Midbrain (tissue), 1 donor: ENCODE results near the gene KDSR.

Experiments
- DNase-seq: peaks from one replicate; lab custom pipeline; 2025; lab: John Stamatoyannopoulos, UW

The KDSR gene

DNA sequence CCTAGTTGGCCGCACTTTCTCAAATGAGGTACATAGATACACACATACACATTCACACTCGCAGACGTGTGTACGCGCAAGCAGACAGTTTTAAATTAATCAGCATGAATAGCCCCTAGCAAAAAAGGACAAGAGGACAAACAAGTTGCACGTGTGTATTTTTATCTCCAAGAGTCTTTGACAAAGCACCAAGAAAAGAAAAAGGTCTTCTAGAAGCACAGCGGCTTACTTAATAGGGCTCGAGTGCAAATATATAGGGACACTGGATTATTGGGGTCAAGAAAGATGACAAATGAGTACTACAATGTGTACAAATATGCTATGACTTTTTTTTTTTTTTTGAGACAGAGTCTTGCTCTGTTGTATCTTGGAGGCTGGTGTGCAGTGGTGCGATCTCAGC is 45.7 kb downstream of the KDSR start:
- no peak for DNase-seq

DNA sequence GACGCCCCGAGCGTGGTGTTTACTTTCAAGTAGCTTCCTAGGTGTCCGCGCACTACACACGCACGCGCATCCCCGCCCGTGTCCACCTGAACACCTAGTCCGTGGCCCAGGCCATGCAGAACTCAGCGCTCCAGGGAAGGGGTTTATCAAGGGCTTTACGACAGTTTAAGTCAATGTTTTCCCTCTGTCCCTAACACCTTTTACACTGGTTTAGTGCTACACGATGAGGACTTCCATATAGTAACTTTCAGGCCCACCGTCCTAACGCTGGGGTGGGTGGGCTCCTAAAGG is 46.1 kb downstream of the KDSR start:
- DNase-seq = no peak

DNA sequence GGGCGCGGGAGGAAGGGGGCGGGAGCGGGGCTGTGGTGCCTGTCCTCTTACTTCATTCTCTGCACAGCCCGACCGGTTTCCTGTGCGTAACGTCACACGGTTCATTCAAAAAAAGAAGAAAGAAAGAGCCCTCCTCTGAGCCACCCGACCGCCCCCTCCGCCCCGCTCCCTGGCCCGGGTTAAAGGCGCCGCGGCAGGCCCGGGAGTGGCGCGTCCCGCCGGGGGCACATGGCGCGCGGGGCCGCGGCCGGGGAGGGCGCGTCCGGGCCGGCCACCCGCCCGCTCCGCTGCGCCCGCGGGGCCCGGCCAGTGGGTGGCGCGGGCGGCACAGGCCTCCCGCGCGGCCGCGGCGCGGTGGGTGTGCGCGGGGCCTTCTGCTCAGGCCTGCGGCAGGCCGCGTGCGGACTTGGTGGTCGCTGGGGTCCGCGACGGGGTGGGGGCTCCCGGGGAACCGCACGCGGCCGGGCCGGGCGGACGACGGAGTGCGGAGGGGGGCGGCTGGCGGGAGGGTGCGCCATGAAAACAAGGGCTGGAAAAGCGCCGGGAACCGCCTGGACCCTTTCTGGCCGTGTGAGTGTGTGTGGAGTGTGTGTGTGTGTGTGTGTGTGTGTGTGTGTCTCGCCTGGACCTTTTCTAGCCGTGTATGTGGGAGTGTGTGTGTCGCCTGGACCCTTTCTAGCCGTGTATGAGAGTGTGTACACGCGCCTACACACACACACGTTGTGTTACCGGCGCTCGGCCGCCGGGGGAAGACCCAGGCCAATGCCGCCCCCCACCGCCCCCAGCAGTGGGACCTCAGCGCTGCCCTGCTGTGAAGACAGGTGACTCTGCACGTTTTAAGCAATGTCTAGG is 46.7 kb downstream of the KDSR start:
- DNase-seq = peak; percentile 82

DNA sequence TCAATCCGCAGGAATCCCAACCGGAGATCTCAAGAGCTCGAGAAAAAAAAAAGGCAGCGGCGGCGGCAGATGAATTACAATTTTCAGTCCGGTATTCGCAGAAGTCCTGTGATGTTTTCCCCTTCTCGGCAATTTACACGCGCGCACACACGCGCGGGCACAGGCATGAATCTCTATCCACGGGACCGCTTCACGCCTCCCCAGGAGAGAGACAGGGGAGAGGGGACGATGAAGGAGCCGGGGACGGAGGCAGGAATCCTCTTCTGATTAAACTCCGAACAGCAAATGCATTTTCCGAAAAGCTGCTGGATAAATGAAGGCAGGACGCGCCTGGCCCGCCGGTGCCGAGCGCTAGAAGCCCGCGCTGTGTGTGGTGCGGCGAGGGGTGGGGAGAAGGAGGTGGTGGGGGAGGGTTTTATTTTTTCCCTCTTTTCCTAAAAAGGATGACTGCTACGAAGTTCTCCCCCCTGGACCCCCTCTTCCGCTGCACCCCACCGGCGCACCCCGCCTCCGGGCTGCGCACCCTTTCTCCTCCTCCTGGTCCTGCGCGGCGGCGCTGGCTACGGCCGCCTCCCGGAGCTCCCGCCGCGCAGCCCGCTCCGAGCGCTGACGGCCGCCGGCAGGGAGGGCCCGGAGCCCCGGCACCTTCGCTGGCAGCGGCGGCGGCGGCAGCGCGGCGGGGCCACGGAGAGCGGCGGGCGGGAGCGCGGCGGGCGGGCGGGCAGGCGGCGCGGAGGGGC is 47.5 kb downstream of the KDSR start, which contains the start of gene BCL2:
Gene BCL2 (minus strand): TSS at position 387 of the 740 bp plus-strand sequence.
- DNase-seq = peak; percentile 80

DNA sequence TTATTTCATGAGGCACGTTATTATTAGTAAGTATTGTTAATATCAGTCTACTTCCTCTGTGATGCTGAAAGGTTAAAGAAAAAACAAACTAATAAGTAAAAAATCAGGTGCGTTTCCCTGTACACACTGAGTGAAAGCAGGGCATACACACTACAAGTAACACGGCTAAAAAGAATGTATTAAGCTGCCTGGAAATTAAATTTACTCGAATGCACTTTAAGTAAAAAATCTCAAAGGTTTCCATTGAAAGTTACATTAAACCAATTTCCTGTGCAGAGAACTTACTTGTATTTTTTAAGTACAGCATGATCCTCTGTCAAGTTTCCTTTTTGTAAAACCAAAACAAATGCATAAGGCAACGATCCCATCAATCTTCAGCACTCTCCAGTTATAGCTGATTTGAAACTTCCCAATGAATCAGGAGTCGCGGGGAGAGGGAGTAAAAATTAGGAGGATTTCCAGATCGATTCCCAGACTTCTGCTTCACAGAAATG is 48.1 kb downstream of the KDSR start:
- no peak for DNase-seq

DNA sequence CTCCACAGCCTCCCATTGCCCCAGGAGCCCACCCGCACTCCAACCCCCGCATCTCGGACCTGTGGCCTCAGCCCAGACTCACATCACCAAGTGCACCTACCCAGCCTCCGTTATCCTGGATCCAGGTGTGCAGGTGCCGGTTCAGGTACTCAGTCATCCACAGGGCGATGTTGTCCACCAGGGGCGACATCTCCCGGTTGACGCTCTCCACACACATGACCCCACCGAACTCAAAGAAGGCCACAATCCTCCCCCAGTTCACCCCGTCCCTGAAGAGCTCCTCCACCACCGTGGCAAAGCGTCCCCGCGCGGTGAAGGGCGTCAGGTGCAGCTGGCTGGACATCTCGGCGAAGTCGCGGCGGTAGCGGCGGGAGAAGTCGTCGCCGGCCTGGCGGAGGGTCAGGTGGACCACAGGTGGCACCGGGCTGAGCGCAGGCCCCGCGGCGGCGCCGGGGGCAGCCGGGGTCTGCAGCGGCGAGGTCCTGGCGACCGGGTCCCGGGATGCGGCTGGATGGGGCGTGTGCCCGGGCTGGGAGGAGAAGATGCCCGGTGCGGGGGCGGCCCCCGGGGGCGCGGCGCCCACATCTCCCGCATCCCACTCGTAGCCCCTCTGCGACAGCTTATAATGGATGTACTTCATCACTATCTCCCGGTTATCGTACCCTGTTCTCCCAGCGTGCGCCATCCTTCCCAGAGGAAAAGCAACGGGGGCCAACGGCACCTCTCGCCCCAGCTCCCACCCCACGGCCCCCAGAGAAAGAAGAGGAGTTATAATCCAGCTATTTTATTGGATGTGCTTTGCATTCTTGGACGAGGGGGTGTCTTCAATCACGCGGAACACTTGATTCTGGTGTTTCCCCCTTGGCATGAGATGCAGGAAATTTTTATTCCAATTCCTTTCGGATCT is 48.8 kb downstream of the KDSR start:
- DNase-seq = peak; percentile 72

DNA sequence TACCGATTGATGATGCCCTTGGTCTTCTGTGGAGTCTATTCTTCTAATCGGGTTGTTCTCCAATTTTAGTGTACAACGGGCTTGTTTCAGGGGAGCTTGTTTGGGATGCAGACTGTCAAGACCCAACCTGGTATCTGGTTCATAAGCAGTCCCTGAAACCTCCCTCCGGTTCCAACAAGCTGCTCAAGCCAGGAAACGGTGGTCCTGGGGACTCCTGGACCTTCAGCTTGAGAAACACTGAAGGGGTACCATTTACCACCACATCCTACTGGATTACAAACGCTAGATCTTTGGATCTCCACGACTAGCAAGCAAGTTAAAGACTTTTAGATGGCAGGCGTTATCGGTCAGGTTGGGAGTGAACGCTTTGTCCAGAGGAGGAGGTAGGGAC is 49.5 kb downstream of the KDSR start:
- DNase-seq = no peak

DNA sequence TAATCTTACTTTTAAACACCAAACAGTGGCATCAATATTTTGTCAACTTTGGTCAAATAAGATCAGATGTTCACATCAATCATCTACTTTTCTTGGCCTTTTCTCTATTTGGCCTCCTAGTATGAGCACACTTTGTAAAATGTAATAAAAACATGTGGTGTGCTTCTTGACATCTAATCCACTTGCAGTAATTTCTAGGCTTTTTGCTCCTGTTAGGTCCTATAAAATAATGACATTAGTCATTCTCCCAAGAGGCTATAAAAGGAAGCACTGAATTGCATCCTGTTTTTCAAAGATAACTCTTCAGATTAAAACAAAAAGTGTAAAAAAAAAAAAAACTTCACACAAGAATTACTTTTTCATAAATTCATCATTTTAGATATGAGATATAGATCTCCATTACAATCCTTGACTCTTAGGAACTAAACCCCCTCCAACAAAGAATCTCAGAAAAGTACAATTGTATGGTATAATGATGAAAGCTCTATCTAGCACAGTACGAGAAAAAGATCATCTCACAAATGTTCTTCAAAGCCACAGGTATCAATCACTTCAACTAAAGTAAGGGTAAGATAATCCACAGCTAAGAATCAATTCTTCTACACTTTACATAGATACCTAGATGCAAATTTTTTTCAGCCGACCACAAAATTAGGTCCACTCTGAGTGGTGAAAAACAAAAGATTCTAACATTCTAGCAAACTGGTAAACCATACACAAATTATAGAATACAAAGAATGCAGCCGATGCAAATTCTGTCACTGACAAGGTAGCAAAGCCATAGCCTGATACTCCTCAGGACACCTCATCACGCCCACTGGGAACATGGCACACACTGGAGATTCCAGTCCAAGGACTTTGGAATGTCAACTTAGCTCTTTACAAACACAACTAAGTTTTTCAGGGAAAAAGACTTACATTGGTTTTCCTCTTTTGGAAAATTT is 50.1 kb downstream of the KDSR start:
- peak; percentile 28 for DNase-seq

DNA sequence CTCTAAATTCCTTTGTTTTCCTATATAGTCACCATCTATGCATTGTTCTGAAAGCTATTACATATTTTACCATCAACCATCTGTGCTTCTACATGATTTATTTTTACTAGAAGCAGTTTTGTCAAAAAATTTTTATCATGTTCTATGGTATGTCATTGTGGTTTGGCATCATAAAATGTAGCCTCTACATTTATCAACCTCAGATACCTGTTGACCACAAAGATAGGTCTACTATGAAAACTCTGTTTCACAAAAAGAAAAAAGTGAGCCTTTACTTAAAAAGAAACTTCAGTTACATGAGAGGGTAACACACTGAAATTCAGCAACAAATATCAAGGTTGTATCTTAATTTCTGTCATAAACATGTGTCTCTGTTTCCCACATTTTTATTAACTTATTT is 51.1 kb downstream of the KDSR start:
- no peak for DNase-seq

DNA sequence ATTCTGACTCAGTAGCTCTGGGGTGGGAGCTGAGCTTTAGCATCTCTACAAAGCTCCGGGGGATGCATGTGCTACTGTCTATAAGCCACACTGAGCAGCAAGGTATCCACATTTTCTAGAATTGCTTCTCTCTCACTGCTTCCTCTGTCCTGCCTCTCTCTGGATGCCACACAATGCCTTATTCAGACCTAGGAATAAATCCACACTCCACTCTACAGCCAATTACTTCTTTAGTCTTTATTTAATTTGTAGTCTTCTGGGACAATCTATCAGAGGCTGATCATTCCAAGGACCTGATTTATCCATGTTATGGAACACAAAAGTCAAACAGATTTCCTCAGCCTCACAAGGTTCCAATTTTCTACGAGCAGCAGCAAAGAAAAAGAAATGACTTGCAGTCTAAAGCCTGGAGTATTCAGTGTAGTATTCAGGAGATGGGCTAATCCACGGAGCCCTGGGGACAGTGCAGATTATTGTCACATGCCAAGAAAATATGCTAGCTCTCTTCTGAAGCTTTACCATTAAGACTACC is 51.8 kb downstream of the KDSR start:
- DNase-seq = peak; percentile 35

DNA sequence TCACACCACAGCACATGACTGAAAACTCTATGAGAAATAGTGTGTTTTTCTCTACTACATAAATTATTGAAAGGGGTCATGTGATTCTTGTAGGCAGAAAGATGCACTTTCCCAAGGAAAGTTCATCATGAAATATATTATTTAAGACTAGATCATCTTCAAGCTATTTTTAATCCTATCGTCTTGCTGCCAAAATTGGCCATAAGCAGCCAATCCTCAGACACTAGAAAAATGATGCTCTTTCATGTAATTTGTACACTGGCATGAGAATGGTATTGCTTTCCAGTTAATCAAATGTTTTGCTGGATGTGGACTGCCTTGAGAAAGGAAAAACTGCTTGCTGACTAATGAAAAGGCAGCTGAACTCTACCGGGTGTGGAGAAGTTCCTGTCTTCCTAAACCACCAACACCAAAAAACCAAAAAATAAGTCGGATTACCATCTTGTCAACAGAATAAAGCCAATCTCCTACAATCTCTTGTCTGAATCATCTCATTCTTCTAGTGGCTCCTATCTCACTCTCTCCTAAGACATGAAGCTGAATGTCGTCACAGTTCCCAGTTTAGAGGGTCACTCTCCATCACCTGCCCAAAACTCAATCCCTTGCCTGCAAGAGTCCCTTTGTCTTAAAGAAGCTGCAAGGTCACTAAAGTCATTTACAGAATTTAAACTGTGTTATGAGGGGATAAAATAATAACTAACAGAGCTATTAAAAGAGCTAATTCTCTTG is 52.8 kb downstream of the KDSR start:
- DNase-seq = no peak

DNA sequence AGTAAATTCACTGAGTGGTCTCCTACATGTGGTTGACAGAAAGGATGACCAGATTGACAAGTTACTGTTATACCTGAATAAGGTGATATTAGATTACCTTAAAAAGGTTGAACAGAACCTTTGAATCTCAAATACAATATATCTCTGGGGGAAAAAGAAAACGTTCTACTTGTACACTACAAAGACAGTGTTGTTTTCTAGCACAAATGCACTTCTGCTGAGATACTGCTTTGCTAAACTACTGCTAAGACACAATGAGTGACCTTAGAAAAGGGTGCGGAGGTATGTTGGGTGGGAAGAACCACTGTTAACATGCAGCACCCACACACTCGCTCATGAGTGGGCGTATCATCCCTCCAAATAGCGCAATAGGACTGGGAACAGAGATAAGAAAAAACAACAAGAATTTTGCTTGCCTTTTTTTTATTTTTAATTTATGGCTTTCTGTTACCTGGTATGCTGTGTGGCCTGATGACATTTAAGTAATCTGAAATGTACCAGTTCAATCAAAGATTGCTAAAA is 53.5 kb downstream of the KDSR start:
- DNase-seq = no peak

DNA sequence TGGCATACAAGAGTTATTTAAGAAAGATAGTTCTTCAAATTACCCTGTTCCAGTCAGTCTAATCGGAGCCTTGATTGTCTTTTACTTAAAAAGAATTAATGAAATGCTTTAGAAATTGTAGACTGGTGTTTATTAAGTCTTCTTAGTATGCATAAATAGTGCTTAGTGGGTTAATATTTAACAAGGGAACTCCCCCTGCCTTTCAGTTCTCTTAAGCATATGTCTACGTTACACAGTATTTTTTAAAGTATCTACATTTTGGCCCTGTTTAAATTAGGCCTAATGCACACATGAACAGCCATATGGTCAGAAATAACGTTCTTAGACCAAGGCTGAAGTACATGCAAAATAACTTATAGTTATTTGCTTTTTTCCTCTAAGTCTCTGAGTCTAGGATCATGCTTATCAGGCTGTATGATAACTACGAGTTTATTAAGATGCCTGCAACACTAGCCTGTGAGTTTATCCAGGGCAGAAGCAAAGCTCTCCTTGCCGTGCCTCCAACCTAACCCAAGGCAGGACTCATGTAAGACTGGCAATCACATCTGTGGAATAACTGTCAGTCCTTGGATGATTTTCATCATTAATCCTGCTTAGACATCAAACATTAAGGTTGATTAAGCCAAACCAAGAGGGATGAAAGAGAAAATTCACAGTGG is 54.1 kb downstream of the KDSR start:
- DNase-seq = no peak

DNA sequence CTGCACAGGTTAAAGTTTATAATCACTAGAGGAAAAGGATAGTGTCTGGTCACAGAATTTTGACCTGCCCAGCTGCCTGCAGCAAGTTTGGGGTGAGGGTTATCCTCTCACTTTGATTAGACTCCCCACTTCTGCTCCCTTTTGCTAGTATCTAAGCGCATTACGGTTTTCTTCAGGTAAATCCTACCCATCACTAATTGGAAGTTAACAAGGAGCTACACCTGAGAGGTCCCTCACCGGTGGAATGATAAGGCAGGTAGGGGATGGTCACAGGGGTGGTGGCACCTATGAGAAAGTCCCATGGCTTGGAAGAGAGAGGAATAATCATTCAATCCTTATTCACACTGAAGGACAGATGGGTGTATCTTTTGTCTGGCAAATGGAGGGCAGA is 55.0 kb downstream of the KDSR start:
- no peak for DNase-seq

DNA sequence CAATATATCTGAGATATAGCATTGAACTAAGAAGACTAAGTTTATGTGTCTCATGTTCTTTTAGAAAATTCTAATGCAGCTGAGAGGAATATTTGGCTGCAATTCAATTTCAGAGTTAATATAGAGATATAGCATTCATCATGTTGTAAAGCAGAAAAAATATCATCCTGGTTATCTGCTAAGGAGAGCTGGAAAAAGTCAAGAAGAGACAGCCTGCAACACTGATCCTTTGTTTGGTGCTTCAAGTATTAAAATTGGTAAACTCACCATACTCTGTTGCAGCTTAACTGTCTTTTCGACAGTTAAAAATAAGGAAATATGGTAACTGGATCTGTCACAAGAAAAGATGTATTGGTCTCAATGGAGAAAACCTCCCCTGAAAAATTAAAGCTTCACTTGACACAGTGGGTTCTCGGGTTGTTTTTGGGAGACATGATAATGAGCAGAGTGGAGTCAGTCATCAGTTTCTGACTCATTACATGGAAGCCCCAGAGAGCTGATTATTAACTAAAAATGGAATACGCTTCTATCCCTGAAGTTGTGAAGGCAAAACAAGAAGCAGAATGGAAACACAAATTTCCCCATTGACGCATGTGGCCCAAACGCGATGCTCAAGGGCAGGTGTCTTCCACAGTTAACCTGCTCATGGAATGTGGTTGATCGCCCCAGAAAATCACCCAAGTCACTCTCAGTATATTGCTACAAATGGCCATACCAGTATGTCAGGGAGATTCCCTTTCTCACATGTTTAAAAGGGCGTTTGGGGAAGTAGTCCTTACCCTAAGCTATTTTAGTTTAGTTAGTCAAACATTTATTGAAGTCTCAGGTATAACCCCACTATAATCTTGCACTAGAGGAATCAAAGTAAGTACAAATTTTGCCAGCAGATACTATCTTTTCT is 55.6 kb downstream of the KDSR start:
- DNase-seq = no peak

DNA sequence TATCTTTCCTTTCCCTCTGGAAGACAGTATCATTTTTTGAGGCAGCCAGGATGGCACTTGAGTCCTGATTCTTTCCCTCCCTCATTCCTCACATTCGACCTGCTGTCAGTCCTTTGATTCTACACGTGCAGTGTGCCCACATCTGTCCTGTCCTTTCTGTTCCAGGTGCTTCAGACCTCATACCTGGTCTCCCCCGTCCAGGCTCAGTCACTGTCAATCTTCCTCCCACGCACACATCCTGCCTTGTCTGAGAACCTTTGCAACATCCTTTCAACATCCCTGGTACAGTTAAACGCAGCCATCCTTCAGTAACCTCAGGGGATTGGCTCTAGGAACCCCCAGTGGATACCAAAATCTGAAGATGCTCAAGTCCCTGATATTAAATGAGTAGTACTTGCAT is 57.6 kb downstream of the KDSR start:
- DNase-seq = no peak

DNA sequence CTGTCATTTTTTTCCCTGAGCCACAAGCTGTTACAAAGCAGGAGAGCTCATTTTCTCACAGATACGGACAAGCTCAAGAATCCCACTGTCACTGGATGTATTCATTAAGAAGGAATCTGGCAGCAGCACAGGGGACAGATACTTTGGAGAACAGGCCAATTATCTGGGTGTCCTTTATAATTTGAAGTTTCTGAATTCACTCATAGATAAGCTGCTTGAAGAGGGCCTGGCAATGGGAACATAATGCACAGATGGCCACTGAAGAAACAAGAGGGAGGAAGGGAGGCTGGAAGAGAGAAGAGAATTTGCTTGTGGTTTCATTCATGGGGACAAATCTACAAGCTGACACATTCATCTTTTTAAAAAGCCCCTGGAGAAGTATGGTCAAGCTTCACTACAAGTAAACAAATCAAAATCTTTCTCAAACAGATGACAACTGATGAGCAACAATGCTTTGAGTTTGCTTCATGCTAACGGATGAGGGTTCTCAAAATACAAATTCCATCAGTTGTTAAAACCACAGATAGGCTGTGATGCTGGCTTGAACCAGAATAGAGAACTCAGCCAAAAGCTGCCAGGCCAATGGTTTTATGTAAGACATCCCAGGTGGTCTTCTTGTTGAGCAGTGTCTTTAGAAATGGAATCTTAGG is 59.3 kb downstream of the KDSR start:
- DNase-seq = no peak
